ENCODE data around the gene ATP11C. TPM values are rescaled to one million over a fixed set of nuclear protein-coding genes. Genes with fewer than 3 reads are reported as not detected.
"Not testable (repeated sequence)": the region's sequence is repeated elsewhere in the genome, so short reads cannot be mapped to it uniquely, and the experiment has no call there.

The ATP11C gene
- total RNA-seq, 4 donors from 2014 or later: 23.5 to 41.8 (median 32.5) TPM

GRCh38 chrX:139967750-139968149 is 34.9 kb upstream of the ATP11C start:
- DNase-seq (ENCODE audit: low spot score): no peak
- no peak for ATAC-seq (ENCODE audit: low FRiP score)
- no peak for TF ChIP-seq CTCF (IDR thresholded peaks at IDR 0.05)

- DNase-seq (ENCODE audit: low spot score) (no peak), ATAC-seq (ENCODE audit: low FRiP score) (no peak)
- no peak for TF ChIP-seq CTCF (IDR thresholded peaks at IDR 0.05)
These were observed 34.4 kb upstream of the ATP11C start for GRCh38 chrX:139967300-139967699.

- not testable (repeated sequence) for DNase-seq (ENCODE audit: low spot score); ATAC-seq (ENCODE audit: low FRiP score)
These were observed 33.3 kb upstream of the ATP11C start for GRCh38 chrX:139966159-139966558.

GRCh38 chrX:139965421-139965820 is 32.6 kb upstream of the ATP11C start, which contains the start of gene CXorf66:
CXorf66 (minus strand) TSS chrX:139965521; CDS start chrX:139965496, 25 bp downstream.
- TF ChIP-seq CTCF (IDR thresholded peaks at IDR 0.05): no peak
- DNase-seq (ENCODE audit: low spot score) (no peak), ATAC-seq (ENCODE audit: low FRiP score) (no peak)

- ATAC-seq (ENCODE audit: low FRiP score); DNase-seq (ENCODE audit: low spot score): not testable (repeated sequence)
These were observed 28.2 kb upstream of the ATP11C start for GRCh38 chrX:139961091-139961490.

- no peak for ATAC-seq (ENCODE audit: low FRiP score)
- no peak for DNase-seq (ENCODE audit: low spot score)
- no peak for TF ChIP-seq CTCF (IDR thresholded peaks at IDR 0.05)
These were observed 16.9 kb upstream of the ATP11C start for GRCh38 chrX:139949703-139950102.

- DNase-seq (ENCODE audit: low spot score): no peak
- no peak for TF ChIP-seq CTCF (IDR thresholded peaks at IDR 0.05)
- ATAC-seq (ENCODE audit: low FRiP score): no peak
These were observed 12.2 kb upstream of the ATP11C start for GRCh38 chrX:139945075-139945474.

GRCh38 chrX:139936259-139936658 is 3.4 kb upstream of the ATP11C start:
- no peak for TF ChIP-seq CTCF (IDR thresholded peaks at IDR 0.05)
- no peak for DNase-seq (ENCODE audit: low spot score)
- no peak for ATAC-seq (ENCODE audit: low FRiP score)
